ENCODE results near the gene TAS1R2.

- TF ChIP-seq CTCF (IDR thresholded peaks at IDR 0.05): no peak
- no peak for TF ChIP-seq POLR2A (IDR thresholded peaks at IDR 0.05)
Observed at GRCh38 chr1:18866314-18866713, 6.9 kb upstream of the TAS1R2 start.
